ENCODE data around the gene IQCH.
"Not testable (repeated sequence)": the region's sequence is repeated elsewhere in the genome, so short reads cannot be mapped to it uniquely, and the experiment has no call there.

The IQCH gene

DNA sequence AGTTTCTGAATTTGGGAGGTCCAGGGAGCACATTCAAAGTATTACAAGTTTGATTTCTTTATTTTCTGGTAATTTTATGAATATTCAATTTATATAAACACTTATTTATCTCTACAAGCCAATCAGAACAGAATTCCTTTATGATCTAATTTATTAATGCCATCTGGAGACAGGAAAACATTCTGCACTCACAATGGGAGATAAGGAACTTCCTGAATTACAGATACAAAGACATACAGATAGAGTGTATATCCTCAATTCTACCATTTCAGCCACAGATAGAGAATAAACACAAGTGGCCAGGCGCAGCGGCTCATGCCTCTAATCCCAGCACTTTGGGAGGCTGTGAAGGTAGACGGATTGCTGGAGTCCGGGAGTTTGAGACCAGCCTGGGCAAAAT is 86.0 kb downstream of the IQCH start:
- no peaks in the 10 kb centered on the region for H3K36me3 ChIP-seq (ENCODE audit: control insufficient read depth, insufficient read depth, low read length)
- H3K27me3 ChIP-seq (replicated peaks; ENCODE audit: control insufficient read depth, insufficient read depth, low read length, poor library complexity, severe bottlenecking) = no peaks in the 10 kb centered on the region
- no peaks in the 10 kb centered on the region for H3K9me3 ChIP-seq (ENCODE audit: control insufficient read depth, low read length)
- DNase-seq = no peak
- H3K4me3 ChIP-seq (ENCODE audit: insufficient read depth, low read depth, low read length, poor library complexity, severe bottlenecking) = no peak overlapping the region
- no peaks in the 10 kb centered on the region for H3K4me1 ChIP-seq (ENCODE audit: control insufficient read depth, insufficient read depth, low read length, poor library complexity, severe bottlenecking)
- H3K27ac ChIP-seq (ENCODE audit: insufficient read depth, low read length, poor library complexity, severe bottlenecking) = no peak overlapping the region

DNA sequence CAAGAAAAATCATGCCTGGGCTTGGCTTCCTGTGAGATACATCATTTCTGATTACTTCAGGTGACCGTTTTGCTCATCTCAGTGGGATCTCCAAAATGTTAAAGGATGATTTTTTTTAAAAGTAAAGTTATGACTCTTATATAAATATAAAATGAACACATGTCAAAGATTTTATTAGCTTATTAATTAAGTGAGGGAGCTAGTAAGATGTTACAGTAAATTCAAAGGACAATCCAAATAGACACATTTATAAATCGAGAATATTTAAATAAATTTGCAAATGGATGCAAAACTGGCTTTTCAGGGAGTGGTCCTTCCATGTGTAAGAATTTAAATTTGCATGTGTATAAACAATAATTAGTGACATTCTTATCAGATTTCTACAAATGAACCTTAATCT is 87.0 kb downstream of the IQCH start:
- DNase-seq = no peak
- Histone ChIP-seq H3K27ac (ENCODE audit: insufficient read depth, low read length, poor library complexity, severe bottlenecking) (no peak overlapping the region), H3K9me3 (ENCODE audit: control insufficient read depth, low read length) (no peaks in the 10 kb centered on the region), H3K27me3 (replicated peaks; ENCODE audit: control insufficient read depth, insufficient read depth, low read length, poor library complexity, severe bottlenecking) (no peaks in the 10 kb centered on the region), H3K4me3 (ENCODE audit: insufficient read depth, low read depth, low read length, poor library complexity, severe bottlenecking) (no peak overlapping the region), H3K4me1 (ENCODE audit: control insufficient read depth, insufficient read depth, low read length, poor library complexity, severe bottlenecking) (no peaks in the 10 kb centered on the region), H3K36me3 (ENCODE audit: control insufficient read depth, insufficient read depth, low read length) (no peaks in the 10 kb centered on the region)

DNA sequence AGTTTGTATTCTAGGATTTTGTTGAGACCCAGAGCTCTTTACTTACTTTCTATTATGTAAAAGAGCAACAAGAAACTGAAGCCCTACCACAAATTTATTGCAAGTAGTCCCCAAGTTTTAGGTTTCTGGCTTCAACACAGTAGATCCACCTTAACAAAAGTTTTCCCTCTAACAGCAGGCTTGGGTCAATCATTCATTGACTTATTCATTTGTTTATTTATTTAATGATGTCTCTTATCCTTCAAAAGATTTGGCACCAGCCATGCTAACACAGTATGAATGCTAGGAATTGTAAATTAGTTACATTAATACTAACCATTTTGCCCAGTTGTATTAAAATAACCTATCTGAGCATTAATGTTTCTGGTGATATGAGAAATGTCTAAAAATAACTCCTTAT is 88.6 kb downstream of the IQCH start:
- H3K9me3 ChIP-seq (ENCODE audit: control insufficient read depth, low read length) = no peaks in the 10 kb centered on the region

DNA sequence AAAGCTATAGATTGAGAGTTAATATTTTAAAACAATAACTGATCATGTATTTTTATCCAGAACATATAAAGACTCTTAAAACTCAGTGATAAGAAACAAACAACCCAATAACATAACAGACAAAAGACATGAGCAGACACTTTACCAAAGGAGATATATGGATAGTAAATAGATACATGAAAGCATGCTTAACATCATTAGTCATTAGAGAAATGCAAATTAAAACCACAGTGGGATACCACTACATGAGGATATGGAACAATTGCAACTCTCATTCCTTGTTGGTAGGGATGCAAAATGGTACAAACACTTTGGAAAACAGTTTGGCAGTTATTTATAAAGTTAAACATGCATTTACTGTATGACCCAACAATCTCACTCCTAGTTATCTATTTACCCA is 95.0 kb downstream of the IQCH start:
- H3K36me3 ChIP-seq (ENCODE audit: control insufficient read depth, insufficient read depth, low read length) = no peaks in the 10 kb centered on the region
- H3K9me3 ChIP-seq (ENCODE audit: control insufficient read depth, low read length) = no peaks in the 10 kb centered on the region
- H3K4me3 ChIP-seq (ENCODE audit: insufficient read depth, low read depth, low read length, poor library complexity, severe bottlenecking) = no peak overlapping the region
- no peaks in the 10 kb centered on the region for H3K27me3 ChIP-seq (replicated peaks; ENCODE audit: control insufficient read depth, insufficient read depth, low read length, poor library complexity, severe bottlenecking)
- no peaks in the 10 kb centered on the region for H3K4me1 ChIP-seq (ENCODE audit: control insufficient read depth, insufficient read depth, low read length, poor library complexity, severe bottlenecking)
- no peak for DNase-seq
- H3K27ac ChIP-seq (ENCODE audit: insufficient read depth, low read length, poor library complexity, severe bottlenecking) = no peak overlapping the region

More for the DNA sequence above, 88.6 kb downstream of the IQCH start:
- Histone ChIP-seq H3K27ac (ENCODE audit: insufficient read depth, low read length, poor library complexity, severe bottlenecking) (no peak overlapping the region), H3K4me1 (ENCODE audit: control insufficient read depth, insufficient read depth, low read length, poor library complexity, severe bottlenecking) (no peaks in the 10 kb centered on the region), H3K36me3 (ENCODE audit: control insufficient read depth, insufficient read depth, low read length) (no peaks in the 10 kb centered on the region), H3K4me3 (ENCODE audit: insufficient read depth, low read depth, low read length, poor library complexity, severe bottlenecking) (no peak overlapping the region), H3K27me3 (replicated peaks; ENCODE audit: control insufficient read depth, insufficient read depth, low read length, poor library complexity, severe bottlenecking) (no peaks in the 10 kb centered on the region)
- DNase-seq = no peak

DNA sequence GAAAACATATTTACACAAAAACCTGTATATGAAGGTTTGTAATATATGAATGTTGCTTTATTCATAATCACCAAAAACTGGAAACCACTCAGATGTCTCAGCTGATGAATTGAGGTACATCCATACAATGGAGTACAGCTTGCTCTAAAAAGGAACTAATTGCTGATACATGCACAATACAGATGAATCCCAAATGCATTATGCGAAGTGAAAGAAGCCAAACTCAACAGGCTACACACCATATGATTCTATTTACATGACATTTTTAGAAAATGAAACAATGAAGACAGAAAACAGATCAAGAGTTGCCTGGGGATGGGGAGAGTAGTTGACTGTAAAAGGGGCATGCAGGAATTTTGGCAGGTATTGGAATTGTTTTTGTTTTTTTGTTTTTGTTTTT is 95.5 kb downstream of the IQCH start:
- H3K36me3 ChIP-seq (ENCODE audit: control insufficient read depth, insufficient read depth, low read length) = no peaks in the 10 kb centered on the region
- no peak for DNase-seq
- no peaks in the 10 kb centered on the region for H3K27me3 ChIP-seq (replicated peaks; ENCODE audit: control insufficient read depth, insufficient read depth, low read length, poor library complexity, severe bottlenecking)
- no peaks in the 10 kb centered on the region for H3K4me1 ChIP-seq (ENCODE audit: control insufficient read depth, insufficient read depth, low read length, poor library complexity, severe bottlenecking)
- no peak overlapping the region for H3K27ac ChIP-seq (ENCODE audit: insufficient read depth, low read length, poor library complexity, severe bottlenecking)
- no peaks in the 10 kb centered on the region for H3K9me3 ChIP-seq (ENCODE audit: control insufficient read depth, low read length)
- no peak overlapping the region for H3K4me3 ChIP-seq (ENCODE audit: insufficient read depth, low read depth, low read length, poor library complexity, severe bottlenecking)

DNA sequence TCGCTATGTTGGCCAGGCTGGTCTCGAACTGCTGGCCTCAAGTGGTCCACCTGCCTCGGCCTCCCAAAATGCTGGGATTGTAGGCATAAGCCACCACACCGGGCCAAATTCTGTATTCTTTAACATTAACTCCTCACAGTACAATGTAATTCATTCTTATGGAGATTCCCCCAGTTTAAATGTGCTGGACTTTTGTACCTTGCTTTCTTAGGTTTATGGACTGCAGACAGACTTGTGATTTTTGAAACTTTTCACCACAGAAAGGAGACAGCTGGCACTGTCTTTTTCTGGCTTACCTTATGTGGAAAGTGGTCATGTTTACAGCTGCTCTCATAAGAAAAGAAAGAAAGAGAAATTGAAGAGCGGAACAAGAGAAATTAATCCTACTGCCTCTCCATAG is 103.8 kb downstream of the IQCH start:
- Histone ChIP-seq H3K27ac (ENCODE audit: insufficient read depth, low read length, poor library complexity, severe bottlenecking) (no peak overlapping the region), H3K36me3 (ENCODE audit: control insufficient read depth, insufficient read depth, low read length) (no peaks in the 10 kb centered on the region), H3K4me3 (ENCODE audit: insufficient read depth, low read depth, low read length, poor library complexity, severe bottlenecking) (no peak overlapping the region), H3K9me3 (ENCODE audit: control insufficient read depth, low read length) (no peaks in the 10 kb centered on the region), H3K4me1 (ENCODE audit: control insufficient read depth, insufficient read depth, low read length, poor library complexity, severe bottlenecking) (no peaks in the 10 kb centered on the region), H3K27me3 (replicated peaks; ENCODE audit: control insufficient read depth, insufficient read depth, low read length, poor library complexity, severe bottlenecking) (no peaks in the 10 kb centered on the region)
- DNase-seq = no peak

DNA sequence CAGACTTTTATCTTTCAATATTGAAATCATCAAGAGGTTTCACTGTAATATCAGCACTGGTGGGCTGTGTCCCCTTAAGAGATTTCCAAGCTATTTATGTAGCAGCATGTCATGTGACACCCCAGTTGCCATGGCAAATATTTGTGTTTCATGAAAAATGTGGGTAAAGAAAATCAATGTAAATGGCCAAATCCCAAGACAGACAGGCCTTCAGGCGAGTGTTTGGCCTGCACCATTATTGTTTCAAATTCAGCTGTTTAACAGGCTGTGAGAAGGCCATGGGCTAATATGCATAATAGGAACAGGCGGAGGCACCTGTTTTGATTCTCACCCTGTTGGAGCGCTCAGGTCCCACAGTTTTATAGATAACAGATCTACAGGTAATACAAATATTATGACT is 104.2 kb downstream of the IQCH start:
- Histone ChIP-seq H3K9me3 (ENCODE audit: control insufficient read depth, low read length) (no peaks in the 10 kb centered on the region), H3K36me3 (ENCODE audit: control insufficient read depth, insufficient read depth, low read length) (no peaks in the 10 kb centered on the region), H3K27me3 (replicated peaks; ENCODE audit: control insufficient read depth, insufficient read depth, low read length, poor library complexity, severe bottlenecking) (no peaks in the 10 kb centered on the region), H3K4me3 (ENCODE audit: insufficient read depth, low read depth, low read length, poor library complexity, severe bottlenecking) (no peak overlapping the region), H3K4me1 (ENCODE audit: control insufficient read depth, insufficient read depth, low read length, poor library complexity, severe bottlenecking) (no peaks in the 10 kb centered on the region), H3K27ac (ENCODE audit: insufficient read depth, low read length, poor library complexity, severe bottlenecking) (no peak overlapping the region)
- DNase-seq = no peak

DNA sequence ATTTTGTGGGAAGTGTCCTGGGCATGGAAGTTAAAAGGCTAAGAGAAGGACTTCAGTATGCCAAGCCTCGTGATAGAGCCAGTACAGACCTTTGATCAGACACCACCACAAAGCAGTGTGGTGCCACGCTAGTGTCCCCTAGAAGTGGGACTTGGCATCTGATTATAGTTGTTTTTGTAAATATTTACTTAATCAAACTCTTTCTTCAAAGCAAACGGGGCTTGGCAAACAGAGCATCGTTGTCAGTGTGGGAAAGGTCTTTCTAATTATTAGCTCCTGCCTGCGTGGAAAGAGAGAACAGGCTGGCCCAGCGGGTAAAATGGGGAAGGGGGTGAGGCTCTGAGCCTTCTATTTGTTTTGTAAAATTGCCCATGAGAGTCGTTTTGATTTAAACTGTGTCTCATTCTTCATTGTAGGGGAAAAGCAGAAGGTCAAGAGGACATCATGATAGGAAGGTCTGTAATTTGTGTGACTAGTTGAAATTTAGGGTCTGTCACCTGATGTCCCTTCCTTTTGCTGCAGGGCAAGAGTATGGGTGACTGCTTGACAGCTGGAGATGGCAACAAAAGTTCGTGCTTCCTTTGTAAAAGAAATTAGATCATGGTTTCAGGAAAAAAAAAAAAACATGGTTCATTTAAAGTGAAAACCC is 105.0 kb downstream of the IQCH start:
- Histone ChIP-seq H3K27ac (ENCODE audit: insufficient read depth, low read length, poor library complexity, severe bottlenecking) (no peak overlapping the region), H3K36me3 (ENCODE audit: control insufficient read depth, insufficient read depth, low read length) (no peaks in the 10 kb centered on the region), H3K4me3 (ENCODE audit: insufficient read depth, low read depth, low read length, poor library complexity, severe bottlenecking) (no peak overlapping the region), H3K4me1 (ENCODE audit: control insufficient read depth, insufficient read depth, low read length, poor library complexity, severe bottlenecking) (no peaks in the 10 kb centered on the region), H3K27me3 (replicated peaks; ENCODE audit: control insufficient read depth, insufficient read depth, low read length, poor library complexity, severe bottlenecking) (no peaks in the 10 kb centered on the region), H3K9me3 (ENCODE audit: control insufficient read depth, low read length) (no peaks in the 10 kb centered on the region)
- no peak for DNase-seq

DNA sequence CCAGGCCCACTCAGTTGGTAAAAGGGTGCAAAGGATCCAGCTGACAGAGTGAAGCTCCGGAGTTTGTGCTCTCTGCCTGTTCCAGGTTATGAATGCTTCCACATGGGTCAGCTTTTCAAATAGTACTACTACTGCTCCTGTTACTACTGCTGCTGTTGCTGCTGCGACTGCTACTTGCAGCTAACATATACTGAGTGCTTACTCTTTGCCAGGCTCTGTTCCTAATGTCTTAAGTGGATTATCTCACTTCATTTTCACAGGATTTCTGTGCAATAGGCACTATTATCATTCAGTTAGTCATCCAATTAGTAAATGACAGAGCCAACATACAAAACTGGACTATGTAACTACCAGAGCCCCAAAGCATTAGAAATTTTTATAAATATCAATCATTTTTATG is 106.5 kb downstream of the IQCH start:
- no peak overlapping the region for H3K27ac ChIP-seq (ENCODE audit: insufficient read depth, low read length, poor library complexity, severe bottlenecking)
- H3K27me3 ChIP-seq (replicated peaks; ENCODE audit: control insufficient read depth, insufficient read depth, low read length, poor library complexity, severe bottlenecking) = no peaks in the 10 kb centered on the region
- H3K4me3 ChIP-seq (ENCODE audit: insufficient read depth, low read depth, low read length, poor library complexity, severe bottlenecking) = no peak overlapping the region
- H3K9me3 ChIP-seq (ENCODE audit: control insufficient read depth, low read length) = no peaks in the 10 kb centered on the region
- H3K36me3 ChIP-seq (ENCODE audit: control insufficient read depth, insufficient read depth, low read length) = no peaks in the 10 kb centered on the region
- no peak for DNase-seq
- H3K4me1 ChIP-seq (ENCODE audit: control insufficient read depth, insufficient read depth, low read length, poor library complexity, severe bottlenecking) = no peaks in the 10 kb centered on the region

DNA sequence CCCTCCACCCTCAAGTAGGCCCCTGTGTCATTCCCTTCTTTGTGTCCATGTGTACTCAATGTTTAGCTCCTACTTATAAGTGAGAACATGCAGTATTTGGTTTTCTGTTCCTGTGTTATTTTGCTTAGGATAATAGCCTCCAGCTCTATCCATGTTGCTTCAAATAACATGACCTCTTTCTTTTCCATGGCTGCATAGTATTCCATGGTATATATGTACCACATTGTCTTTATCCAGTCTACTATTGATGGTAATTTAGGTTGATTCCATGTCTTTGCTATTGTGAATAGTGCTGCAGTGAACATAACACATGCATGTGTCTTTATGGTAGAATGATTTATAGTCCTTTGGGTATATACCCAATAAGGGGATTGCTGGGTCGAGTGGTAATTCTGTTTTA is 109.1 kb downstream of the IQCH start:
- not testable (repeated sequence) for H3K9me3 ChIP-seq (ENCODE audit: control insufficient read depth, low read length)

More for the DNA sequence above, 109.1 kb downstream of the IQCH start:
- not testable (repeated sequence) for H3K27ac ChIP-seq (ENCODE audit: insufficient read depth, low read length, poor library complexity, severe bottlenecking); H3K27me3 ChIP-seq (replicated peaks; ENCODE audit: control insufficient read depth, insufficient read depth, low read length, poor library complexity, severe bottlenecking); H3K4me1 ChIP-seq (ENCODE audit: control insufficient read depth, insufficient read depth, low read length, poor library complexity, severe bottlenecking); H3K4me3 ChIP-seq (ENCODE audit: insufficient read depth, low read depth, low read length, poor library complexity, severe bottlenecking); DNase-seq; H3K36me3 ChIP-seq (ENCODE audit: control insufficient read depth, insufficient read depth, low read length)

Measured in effector memory CD4-positive, alpha-beta T cell (primary cell).